Endometrium (tissue), 2 donors: ENCODE data around the gene CRIP1.

Experiments
- FAIRE-seq: peaks from 2 replicates; lab custom pipeline; 2012; peaks lifted over from hg19 to GRCh38; lab: Jason Lieb, UNC
- donor health status: control.
- donor health status: control.

The CRIP1 gene

DNA sequence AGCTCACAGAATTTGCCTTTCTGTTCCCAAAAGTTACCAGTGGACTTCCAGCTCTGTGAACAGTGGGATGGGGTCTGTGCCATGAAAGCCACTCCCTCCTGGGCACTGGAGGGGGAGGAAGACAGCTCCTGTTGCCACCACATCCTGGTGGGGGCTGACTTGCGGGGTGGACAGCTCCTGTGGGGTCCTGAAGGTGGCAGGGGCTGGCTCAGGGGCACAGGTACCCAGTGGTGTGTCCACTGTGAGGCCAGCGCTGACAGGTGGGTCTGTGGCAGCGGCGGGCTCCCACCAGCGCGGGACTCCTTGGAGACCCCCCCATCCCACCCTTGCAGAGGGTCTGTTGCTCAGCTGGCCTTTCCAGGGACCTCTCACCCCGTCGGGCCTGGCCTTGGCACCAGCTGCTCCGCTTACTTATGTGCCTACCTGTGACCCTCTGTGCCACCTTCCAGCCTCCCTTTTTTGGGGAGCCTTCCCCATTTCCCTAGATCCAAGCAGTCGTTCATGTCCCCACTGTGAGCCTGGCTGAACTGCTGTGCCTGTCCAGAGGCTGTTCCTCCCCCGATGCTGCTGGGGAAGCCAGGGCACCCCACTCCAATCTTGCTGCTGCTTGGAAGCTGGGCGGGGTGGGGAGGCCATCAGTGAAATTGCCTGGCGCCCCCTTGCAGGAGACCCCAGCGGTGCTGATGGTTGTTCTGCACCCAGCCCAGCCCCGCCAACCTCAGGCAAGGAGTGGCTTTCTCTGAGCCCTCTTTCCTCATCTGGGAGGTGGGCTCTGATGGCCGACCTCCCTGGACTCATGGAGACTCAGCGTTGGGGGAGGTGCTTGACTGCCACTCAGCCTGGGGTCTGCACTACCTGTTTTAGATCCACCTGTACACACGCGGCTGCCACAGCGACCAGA lies 6.5 kb downstream of the CRIP1 start:
- FAIRE-seq: no peak

DNA sequence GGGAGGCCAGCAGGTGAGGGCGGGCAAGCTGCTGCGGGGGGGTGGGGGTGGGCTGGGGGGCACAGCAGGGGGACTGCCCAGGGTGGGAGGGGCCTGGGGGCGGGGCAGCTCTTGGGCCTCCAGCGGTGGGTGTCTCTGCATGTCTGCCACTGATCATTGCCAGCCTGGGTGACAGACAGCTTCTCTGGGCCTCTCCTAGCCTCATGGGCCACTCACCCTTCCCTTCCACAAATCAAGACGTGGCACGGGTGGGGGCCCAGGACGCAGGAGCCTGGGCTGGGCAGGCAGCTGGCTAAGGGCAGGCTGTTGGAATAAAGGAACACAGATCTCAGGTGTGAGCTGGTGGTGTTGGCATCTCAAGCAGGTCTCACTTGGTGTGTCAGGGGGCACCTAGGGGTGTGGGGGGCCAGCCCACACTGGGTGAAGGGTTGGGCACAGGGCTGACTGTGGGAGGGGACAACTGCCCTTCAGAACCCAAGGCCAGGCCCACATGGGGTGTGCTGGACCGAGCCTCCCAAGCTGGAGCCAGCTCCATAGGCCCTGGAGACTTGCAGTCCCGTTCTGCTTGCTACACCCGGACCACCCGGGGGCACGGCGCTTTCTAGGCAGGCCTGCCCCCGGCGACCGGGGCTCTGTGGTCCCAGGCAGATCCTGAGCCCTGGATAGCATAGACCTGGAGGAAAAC lies 7.4 kb downstream of the CRIP1 start:
- no peak for FAIRE-seq

DNA sequence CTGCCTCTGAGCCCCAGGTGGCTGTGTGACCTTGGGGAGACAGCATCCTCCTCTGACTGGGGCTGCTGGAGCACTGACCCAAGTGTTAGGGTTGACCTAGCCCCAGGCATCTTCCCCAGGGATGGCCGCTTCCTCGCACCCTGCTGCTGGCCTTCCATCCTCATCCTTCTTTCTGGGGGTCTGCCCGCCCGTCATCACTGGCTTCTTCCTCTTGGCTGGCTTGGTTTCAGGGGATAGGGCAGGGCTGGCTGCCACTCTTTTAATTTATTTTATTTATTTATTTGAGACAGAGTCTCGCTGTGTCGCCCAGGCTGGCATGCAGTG lies 7.9 kb downstream of the CRIP1 start:
- no peak for FAIRE-seq

DNA sequence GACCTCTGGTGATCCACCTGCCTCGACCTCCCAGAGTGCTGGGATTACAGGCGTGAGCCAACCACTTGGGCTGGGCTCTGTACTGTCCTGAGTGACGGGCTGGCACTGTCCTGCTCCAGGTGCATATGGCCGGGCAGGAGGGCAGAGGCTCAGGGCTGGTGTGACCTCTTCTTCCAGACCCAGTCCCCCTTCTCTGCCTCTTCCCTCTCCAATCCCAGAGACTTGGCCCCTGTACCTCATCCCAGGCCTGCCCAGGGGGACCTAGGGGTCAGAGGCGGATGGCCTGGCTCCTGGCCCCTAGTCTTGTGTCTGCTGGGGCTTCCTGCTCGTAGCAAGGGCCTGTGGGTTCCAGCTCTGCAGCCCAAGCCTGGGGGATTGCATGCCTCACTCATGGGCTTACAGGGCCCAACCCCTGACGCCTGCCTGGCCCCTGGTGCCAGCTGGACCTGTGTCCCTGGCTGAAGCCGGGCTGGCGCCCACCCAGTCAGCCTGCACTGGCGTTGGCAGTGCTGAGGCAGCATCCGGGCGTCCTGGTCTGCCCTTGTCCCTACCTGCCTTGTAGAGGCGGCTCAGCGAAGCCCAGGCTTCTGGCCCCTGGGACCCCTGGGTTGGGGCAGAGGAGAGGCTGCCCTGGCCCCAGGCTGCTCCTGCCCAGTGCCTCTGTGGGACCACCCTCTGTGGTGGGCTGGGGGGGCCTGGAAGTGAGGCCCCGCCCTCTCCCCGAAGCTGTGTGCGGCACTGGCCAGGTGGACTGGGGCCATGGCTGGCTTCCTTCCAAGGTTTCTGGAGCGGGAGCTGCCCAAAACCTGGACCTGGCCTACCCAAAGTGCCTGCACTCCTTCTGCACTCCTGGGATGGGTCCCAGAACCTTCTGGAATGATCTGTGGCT lies 8.7 kb downstream of the CRIP1 start:
- no peak for FAIRE-seq

DNA sequence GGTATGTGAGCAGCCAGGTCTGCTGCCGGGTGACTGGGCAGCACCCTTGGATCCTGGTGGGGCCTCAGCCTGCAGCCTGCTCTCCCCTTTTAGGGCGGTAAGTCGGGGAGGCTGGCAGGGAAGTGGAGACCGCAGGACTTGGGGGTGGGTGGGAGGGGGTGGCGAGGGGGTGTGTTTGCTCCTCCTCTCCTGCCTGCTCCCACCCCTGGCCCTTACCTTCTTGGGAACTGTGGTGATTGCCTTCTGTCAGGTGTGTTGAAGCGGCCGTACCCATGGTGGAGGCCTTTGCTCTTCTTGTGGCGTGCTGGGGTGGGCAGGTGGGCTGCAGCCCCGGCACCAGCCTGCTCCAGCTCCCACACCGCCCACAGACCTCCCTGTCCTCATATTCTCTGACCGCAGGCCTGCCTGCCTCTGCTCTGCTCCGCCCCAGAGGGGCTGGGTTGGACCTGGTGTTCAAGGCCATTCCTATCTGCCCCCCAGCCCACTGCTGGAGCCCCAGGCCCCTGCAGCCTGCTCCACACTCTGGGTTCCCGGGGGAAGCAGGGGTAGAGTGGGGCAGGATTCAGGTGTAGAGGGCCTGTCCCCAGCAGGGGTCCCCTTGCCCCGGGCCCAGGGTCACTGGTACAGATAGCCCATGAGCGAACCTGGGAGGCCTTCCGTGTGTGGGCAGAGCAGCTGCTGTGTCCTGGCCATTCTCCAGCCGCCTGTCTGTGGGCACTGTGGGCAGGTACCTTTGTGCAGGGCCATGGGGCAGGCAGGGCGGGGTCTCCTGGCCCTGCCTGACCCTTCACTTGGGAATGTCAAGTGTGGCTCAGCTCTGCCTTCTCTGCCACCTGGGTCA lies 9.5 kb downstream of the CRIP1 start:
- no peak for FAIRE-seq

DNA sequence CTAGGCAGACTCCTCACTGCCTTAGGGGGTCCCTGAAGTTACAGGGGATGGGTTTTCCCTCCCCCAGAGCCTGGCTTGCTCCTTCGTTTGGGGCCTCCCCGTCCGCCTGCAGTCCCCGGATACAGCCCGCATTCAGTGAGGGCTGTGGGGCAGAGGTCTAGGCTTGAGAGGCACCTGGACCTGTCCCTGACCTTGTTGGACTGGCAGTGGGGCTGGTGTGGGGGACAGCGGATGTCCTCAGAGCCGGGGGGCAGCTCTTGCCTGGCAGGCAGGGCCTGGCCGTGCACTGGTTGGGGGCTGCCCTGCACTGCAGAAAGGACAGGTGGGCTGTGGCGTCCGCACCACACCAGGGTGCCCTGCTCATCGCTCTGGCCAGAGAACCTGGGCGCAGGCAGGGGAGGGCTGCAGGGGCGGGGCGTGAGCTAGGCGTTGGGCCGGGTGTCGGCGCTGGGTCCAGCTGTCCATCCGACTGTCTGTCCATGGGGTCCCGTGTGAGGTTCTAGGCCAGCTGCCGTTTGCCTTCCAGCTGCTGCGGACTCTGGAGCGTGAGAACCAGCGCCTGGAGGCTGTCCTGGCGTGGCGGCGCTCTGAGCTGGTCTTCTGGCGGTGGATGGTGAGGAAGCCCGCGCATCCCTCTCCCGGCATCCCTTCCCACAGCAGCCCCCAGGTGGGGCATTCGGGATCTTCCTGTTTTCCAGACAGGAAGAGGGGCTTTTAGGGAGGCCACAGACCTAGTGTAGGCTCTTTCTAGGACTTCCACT lies 10.3 kb downstream of the CRIP1 start:
- no peak for FAIRE-seq

DNA sequence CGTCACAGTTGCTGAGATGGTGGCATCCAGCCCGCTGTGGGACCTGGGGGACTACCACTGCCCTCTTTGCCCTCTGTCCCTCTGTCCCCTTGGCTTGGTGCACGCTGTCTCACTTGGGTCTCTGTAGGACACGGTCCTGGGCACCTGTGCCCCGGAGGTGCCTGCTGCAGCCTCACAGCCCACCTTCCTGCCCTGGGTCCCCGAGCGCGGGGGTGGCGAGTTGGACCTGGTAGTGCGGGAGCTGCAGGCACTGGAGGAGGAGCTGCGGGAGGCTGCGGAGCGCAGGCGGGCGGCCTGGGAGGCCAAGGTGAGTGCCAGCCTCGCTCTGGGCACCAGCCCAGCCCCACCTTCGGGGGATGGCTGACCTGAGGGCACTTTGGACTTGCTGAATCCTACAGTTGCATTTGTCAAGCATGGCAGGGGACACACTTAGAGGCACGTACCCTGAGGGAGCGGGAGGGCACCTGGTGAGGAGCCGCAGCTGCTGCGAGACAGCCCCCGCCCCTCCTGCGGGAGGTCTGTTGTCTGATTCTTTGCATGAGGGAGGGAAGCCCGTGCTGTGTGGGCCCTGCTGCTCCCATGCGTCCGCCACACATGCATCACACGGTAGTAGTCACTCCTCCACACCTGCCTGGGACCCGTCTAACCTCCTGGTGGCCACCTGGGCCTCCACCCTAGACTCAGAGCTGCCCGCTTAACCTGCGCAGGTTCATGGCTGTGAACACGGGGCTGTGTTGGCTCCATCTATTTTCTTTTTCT lies 11.2 kb downstream of the CRIP1 start:
- no peak for FAIRE-seq

DNA sequence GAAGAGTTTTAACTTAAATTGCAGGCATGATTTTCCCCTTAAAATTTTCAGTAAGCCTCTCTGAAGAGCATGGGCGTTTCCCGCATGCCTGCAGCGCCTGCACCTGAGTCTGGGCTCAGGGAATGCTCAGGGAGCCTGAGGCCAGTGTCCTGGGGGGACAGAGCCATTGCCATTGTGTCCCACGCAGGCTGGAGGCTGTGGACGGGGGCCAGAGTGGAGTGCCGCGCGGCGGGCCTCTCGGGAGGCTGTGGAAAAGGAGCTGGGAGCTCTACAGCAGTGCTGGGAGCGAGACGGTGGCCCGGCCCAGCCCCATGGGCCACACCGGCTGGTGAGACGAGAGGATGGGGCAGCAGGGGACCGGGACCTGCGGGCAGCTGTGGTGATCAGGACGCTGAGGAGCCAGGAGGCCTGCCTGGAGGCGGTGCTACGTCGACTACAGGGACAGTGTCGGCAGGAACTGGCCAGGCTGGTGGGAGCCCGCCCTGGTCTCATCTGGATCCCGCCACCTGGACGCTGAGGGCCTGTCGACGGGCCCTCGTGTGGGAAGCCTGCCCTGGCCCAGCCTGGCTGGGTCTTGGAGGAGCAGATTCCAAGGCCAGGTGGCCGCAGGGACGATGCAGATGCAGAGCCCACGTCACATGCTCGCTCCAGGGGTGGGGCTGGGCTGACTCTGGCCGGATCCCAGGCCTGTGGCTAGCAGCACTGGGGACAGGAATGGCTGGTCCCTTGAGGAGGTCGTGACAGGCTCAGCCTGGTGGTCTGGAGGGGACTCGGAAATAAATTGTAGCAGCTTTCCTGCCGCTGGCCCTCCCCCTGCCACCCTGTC lies 12.0 kb downstream of the CRIP1 start:
- no peak for FAIRE-seq

DNA sequence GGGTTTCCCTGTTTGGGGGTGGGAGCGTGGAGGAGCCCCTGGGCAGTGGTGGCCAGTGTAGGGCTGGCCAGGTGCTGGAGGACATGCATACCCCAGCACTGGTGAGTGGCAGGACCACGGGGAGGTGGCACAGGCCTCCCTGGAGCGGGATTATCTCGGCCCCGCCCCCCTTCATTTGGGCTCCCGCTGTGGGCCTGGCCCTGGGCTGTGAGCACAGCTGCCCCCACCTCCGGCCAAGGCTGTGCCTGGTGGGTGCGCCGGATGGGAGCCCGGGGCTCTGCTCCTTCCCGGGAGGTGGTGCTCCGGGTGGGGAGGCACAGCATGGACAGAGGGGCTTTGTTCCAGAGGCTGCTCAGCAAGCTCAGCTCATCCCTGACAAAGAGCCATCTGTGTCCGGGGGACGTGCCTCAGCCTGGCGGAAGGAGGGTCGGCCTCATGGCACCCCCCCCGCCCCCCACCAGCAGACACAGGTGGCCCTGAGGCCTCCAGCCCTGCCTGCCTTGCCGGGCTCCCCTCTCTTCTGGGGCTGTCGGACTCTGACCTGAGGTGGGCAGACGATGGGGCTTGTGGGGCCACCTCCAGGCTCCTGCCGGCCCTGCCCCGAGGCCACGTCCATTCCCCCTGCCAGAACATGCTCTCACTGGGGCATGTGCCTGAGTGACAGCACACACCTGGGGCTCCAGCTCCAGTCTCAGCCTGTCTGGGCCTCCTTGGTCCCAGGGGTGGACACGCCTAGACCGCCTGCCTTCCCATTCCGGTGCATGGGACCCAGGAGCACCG lies 12.8 kb downstream of the CRIP1 start:
- no peak for FAIRE-seq

DNA sequence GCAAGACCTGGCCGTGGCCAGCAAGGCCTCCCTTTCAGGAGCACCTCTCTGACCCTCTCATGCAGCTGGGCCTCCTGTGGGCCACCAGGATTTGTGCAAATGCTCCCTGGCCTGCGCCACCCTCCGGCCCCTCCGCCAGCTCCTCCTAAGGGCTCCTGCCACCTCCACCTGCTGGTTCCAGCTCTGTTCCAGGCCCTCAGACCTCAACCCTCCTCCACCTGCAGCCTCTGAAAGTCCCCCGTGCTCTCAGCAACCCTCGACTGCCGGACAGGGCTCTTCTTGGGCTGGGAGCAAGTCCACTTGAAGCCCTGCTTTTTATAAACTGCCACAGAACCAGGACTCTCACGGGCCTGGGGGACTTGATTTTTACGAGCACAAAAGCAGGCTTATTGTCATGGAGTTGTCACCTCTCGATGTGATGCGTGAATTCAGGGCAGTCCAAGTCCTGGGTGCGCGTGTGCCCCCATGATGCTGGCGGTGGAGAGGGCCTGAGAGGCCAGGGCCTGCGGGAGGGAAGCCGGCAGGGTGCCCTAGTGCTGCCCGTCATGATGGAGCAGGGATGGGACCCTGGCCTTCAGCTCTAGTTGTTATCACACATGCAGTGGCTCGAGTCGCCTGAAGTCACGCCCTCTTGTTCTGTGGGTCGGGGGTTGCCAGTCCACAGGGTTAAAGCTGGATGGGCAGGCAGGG lies 13.5 kb downstream of the CRIP1 start:
- no peak for FAIRE-seq

DNA sequence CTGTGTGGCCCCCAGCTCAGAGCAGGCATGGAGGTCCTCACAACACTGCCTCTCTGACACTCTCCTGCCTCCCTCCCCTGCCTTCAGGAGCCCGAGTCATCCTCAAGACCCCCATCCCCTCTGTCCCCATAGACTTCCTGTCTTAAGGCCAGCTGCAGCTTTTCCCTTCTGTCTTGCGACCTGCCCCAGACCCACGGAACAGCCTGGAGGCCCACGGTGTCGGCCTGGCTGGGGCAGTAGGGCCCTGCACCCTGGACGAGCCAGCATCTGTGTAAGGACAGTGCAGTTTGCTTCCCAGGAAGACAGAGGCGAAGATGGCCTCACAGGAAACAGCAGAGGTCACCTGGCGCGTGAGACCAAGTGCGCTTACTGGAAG lies 14.0 kb downstream of the CRIP1 start:
- FAIRE-seq: no peak

DNA sequence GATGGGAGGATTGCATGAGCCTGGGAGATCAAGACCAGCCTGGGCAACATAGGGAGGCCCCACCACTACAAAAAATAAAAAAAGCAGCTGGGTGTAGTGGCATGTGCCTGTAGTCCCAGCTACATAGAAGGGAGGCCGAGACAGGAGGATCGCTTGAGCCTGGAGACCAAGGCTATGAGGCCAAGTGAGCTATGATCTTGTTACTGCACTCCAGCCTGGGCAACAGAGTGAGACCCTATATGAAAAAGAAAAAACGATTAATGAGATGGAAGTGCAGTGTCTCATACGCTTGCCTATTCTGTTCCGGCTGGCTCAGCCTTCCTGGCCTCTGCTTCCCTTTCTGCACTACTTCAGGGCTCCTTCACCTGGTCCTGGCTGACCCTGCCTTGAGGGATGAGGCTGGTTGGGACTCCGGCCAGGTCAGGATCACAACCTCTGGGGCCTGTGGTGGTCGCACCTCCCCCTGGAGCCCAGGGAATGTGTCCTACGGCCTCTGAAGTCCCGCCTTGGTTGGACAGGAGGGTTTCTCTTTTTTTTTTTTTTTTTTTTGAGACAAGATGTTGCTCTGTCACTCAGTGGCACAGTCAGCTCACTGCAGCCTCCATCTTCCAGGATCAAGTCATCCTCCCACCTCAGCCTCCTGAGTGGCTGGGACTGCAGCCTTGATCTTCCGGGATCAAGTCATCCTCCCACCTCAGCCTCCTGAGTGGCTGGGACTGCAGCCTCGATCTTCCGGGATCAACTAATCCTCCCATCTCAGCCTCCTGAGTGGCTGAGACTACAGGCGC lies 15.0 kb downstream of the CRIP1 start:
- FAIRE-seq: no peak

DNA sequence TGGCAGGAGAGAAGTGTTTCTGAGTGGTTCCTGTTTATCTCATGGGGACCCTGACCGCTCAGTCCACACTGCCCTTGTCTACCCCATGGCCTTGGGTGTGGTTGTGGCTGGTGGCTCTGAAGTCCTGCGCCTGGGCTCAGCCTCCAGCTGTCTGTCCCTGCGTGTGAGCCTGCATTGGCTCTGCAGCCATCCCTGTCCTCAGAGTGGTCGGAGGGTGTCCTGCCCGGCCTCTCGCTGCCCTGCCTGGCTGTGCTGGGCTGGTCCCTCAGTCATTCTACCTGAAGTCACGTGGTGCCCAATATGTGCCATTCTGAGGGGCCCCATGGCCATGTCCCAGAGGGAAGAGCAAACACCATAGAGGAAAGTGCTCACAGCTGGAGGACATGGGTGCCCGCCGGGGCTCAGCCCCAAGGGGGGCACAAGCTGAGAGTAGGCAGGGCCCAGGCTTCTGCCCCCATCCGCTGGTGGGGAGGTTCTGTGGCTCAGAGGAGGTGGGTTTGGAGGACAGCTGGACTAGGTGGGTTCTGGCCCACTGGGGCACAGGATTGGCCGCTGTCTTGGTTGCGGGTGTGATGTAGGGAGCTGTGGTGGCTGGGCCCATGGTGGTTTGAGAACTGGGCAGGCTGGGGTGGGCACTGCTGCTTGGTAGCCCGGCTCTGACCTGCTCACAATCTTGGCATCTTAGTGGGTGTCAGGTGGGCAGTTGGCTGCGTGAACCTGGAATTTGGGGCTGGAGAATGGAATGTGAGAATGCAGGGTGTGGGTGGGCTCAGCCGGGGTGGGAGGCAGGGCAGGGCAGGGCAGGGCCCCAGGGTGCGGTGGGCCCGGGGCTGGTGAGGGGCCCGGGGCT lies 16.0 kb downstream of the CRIP1 start:
- FAIRE-seq: no peak

DNA sequence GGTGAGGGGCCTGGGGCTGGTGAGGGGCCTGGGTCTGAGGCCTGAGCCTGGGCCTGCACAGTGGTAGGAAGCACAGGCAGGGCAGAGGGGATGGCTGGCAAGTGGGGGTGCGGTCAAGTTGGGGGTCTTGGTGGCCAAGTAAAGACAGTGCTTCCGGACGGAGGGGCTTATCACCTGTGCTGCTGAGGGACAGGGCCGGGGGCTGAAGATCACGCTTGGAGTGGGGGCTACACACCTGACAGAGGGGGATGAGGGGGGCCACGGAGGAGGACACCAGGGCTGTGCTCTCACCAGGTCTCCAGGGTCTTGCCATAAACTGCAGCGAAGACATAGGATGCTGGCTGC lies 16.6 kb downstream of the CRIP1 start:
- FAIRE-seq: no peak

DNA sequence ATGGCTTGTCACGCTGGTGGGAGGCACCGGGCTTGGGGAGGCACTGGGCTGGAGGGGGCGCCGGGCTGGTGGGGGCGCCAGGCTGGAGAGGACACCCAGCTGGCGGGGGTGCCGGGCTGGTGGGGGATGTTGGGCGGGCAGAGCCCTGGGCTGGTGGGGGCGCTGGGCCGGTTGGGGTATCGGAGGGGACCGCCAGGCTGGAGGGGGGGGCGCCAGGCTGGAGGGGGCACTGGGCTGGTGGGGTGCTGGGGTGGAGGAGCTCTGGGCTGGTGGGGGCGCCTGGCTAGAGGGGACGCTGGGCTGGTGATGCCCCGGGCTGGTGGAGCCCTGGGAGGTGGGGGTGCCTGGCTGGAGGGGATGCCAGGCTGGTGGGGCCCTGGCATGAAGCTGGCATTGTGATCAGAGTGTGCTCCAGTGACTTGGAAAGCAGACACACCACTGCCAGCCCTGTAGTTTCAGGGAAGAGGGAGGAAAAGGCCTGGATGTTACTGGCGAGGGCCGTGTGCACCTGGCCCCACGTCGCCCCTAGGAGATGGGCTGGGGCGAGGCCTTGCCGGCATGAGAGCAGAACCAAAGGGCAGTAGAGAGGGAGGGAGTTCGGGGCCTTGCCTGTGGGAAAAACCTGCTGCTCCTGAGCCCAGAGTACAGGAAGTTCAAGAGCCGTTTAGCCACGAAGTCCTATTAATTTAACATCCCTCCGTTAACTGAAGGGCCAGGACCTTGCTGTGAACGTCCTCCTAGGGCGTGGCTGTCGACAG lies 17.4 kb downstream of the CRIP1 start:
- FAIRE-seq: no peak

DNA sequence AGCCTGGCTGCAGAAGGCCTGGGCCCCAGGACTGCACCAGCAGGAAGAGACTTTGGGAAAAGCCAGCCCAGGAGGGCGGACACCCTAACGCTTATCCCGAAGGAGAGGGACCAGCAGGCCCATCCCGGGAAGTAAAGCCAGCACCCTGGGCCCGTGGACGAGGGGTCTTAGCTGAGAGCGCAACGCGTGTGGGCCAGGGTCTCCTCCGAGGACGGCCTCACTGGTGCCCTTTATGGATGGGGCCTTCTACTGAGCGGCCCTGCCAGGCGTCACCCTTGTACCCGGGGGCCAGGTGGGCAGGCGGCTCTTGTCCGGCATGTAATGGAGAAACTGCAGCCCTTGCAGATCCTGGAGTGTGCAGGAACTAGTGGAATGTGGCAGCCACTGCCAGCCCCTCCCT lies 18.4 kb downstream of the CRIP1 start:
- no peak for FAIRE-seq
